Measurements from ENCODE around the gene BBS4.

Gene BBS4

GRCh38 chr15:72771329-72771725 is 85.3 kb downstream of the BBS4 start:
- Histone ChIP-seq H3K36me3 (ENCODE audit: control insufficient read depth, insufficient read depth, low read length) (peaks cover 17% of the 10 kb centered on the region), H3K27me3 (ENCODE audit: control insufficient read depth, insufficient read depth, low read length) (no peaks in the 10 kb centered on the region), H3K4me1 (ENCODE audit: control insufficient read depth, insufficient read depth, low read length) (peaks cover 2% of the 10 kb centered on the region), H3K4me3 (ENCODE audit: low read depth, low read length) (no peak overlapping the region), H3K9ac (ENCODE audit: low read depth, low read length) (no peak overlapping the region), H3K9me3 (ENCODE audit: control insufficient read depth, insufficient read depth, low read length) (no peaks in the 10 kb centered on the region)

DNA sequence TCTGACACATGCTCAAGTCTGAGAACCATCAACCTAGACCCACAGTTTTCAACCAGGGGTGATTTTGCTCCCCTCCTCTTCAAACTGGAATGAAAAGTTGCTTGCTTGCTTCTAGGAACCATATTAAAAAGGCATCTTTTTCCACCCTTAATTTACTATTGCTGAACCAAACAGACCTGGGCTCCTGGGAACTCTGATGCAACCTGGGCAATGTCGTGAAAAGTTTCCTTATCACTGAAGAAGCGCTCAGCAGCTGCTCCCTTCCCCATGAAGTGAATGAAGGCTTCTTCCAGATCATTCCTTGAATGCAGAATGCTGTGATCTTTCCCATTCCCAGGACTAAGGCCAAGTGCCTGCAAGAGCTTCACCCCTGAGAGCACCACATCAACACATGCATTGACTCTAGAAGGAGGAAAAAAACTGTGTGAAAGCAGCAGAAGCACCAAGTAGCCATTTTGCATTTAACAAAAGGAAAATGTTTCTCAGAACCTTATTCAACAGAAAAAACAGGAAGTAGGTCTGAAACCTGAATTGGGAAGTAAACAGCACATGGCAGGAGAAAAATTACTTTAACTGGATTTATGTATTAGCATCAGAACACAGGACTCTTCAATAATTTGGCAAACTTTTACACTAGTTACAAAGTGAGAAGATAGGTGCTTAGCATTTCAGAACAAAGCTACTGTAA is 88.8 kb downstream of the BBS4 start:
- H3K4me3 ChIP-seq (ENCODE audit: low read depth, low read length), result no peak overlapping the region
- H3K9me3 ChIP-seq (ENCODE audit: control insufficient read depth, insufficient read depth, low read length), result no peaks in the 10 kb centered on the region
- H3K4me1 ChIP-seq (ENCODE audit: control insufficient read depth, insufficient read depth, low read length), result peaks cover 2% of the 10 kb centered on the region
- peaks cover 12% of the 10 kb centered on the region for H3K36me3 ChIP-seq (ENCODE audit: control insufficient read depth, insufficient read depth, low read length)
- H3K27me3 ChIP-seq (ENCODE audit: control insufficient read depth, insufficient read depth, low read length), result no peaks in the 10 kb centered on the region
- no peak overlapping the region for H3K9ac ChIP-seq (ENCODE audit: low read depth, low read length)

GRCh38 chr15:72778796-72779195 is 92.8 kb downstream of the BBS4 start:
- H3K4me1 ChIP-seq (ENCODE audit: control insufficient read depth, insufficient read depth, low read length), result peaks cover 7% of the 10 kb centered on the region
- H3K9me3 ChIP-seq (ENCODE audit: control insufficient read depth, insufficient read depth, low read length), result no peaks in the 10 kb centered on the region
- H3K36me3 ChIP-seq (ENCODE audit: control insufficient read depth, insufficient read depth, low read length), result peaks cover 4% of the 10 kb centered on the region
- H3K9ac ChIP-seq (ENCODE audit: low read depth, low read length), result no peak overlapping the region
- H3K4me3 ChIP-seq (ENCODE audit: low read depth, low read length), result no peak overlapping the region
- H3K27me3 ChIP-seq (ENCODE audit: control insufficient read depth, insufficient read depth, low read length), result no peaks in the 10 kb centered on the region

- Histone ChIP-seq H3K4me1 (ENCODE audit: control insufficient read depth, insufficient read depth, low read length) (peaks cover 7% of the 10 kb centered on the region), H3K27me3 (ENCODE audit: control insufficient read depth, insufficient read depth, low read length) (no peaks in the 10 kb centered on the region), H3K4me3 (ENCODE audit: low read depth, low read length) (peak overlapping the region; percentile 35), H3K36me3 (ENCODE audit: control insufficient read depth, insufficient read depth, low read length) (no peaks in the 10 kb centered on the region), H3K9me3 (ENCODE audit: control insufficient read depth, insufficient read depth, low read length) (no peaks in the 10 kb centered on the region), H3K9ac (ENCODE audit: low read depth, low read length) (no peak overlapping the region)
These were observed 95.6 kb downstream of the BBS4 start for GRCh38 chr15:72781631-72782030.

GRCh38 chr15:72782274-72783003 is 96.4 kb downstream of the BBS4 start:
- H3K4me3 ChIP-seq (ENCODE audit: low read depth, low read length), result peak overlapping the region; percentile 80
- no peaks in the 10 kb centered on the region for H3K27me3 ChIP-seq (ENCODE audit: control insufficient read depth, insufficient read depth, low read length)

GRCh38 chr15:72783004-72783639 is 97.1 kb downstream of the BBS4 start:
- Histone ChIP-seq H3K4me3 (ENCODE audit: low read depth, low read length) (peak overlapping the region; percentile 80), H3K9me3 (ENCODE audit: control insufficient read depth, insufficient read depth, low read length) (no peaks in the 10 kb centered on the region), H3K9ac (ENCODE audit: low read depth, low read length) (peak overlapping the region; percentile 91), H3K36me3 (ENCODE audit: control insufficient read depth, insufficient read depth, low read length) (no peaks in the 10 kb centered on the region), H3K4me1 (ENCODE audit: control insufficient read depth, insufficient read depth, low read length) (peaks cover 7% of the 10 kb centered on the region), H3K27me3 (ENCODE audit: control insufficient read depth, insufficient read depth, low read length) (no peaks in the 10 kb centered on the region)

More at GRCh38 chr15:72782274-72783003, 96.4 kb downstream of the BBS4 start:
- Histone ChIP-seq H3K9ac (ENCODE audit: low read depth, low read length) (peak overlapping the region; percentile 91), H3K36me3 (ENCODE audit: control insufficient read depth, insufficient read depth, low read length) (no peaks in the 10 kb centered on the region), H3K9me3 (ENCODE audit: control insufficient read depth, insufficient read depth, low read length) (no peaks in the 10 kb centered on the region), H3K4me1 (ENCODE audit: control insufficient read depth, insufficient read depth, low read length) (peaks cover 7% of the 10 kb centered on the region)

- Histone ChIP-seq H3K27me3 (ENCODE audit: control insufficient read depth, insufficient read depth, low read length) (no peaks in the 10 kb centered on the region), H3K36me3 (ENCODE audit: control insufficient read depth, insufficient read depth, low read length) (no peaks in the 10 kb centered on the region), H3K9me3 (ENCODE audit: control insufficient read depth, insufficient read depth, low read length) (no peaks in the 10 kb centered on the region), H3K9ac (ENCODE audit: low read depth, low read length) (peak within 1 kb of the TSS; percentile 91), H3K4me1 (ENCODE audit: control insufficient read depth, insufficient read depth, low read length) (peaks cover 7% of the 10 kb centered on the region), H3K4me3 (ENCODE audit: low read depth, low read length) (peak within 1 kb of the TSS; percentile 80)
These were observed 97.8 kb downstream of the BBS4 start, which contains the start of gene ADPGK for GRCh38 chr15:72783640-72784455. TSS of gene ADPGK (minus strand) at chr15:72783758. CDS start at chr15:72783691, 67 bp downstream.

- Histone ChIP-seq H3K36me3 (ENCODE audit: control insufficient read depth, insufficient read depth, low read length) (no peaks in the 10 kb centered on the region), H3K4me1 (ENCODE audit: control insufficient read depth, insufficient read depth, low read length) (peaks cover 7% of the 10 kb centered on the region), H3K4me3 (ENCODE audit: low read depth, low read length) (peak overlapping the region; percentile 80), H3K9ac (ENCODE audit: low read depth, low read length) (peak overlapping the region; percentile 39), H3K27me3 (ENCODE audit: control insufficient read depth, insufficient read depth, low read length) (no peaks in the 10 kb centered on the region), H3K9me3 (ENCODE audit: control insufficient read depth, insufficient read depth, low read length) (no peaks in the 10 kb centered on the region)
These were observed 98.5 kb downstream of the BBS4 start for GRCh38 chr15:72784456-72784876.

GRCh38 chr15:72785432-72785831 is 99.4 kb downstream of the BBS4 start:
- Histone ChIP-seq H3K4me3 (ENCODE audit: low read depth, low read length) (no peak overlapping the region), H3K36me3 (ENCODE audit: control insufficient read depth, insufficient read depth, low read length) (no peaks in the 10 kb centered on the region), H3K4me1 (ENCODE audit: control insufficient read depth, insufficient read depth, low read length) (peaks cover 7% of the 10 kb centered on the region), H3K9me3 (ENCODE audit: control insufficient read depth, insufficient read depth, low read length) (no peaks in the 10 kb centered on the region), H3K9ac (ENCODE audit: low read depth, low read length) (no peak overlapping the region), H3K27me3 (ENCODE audit: control insufficient read depth, insufficient read depth, low read length) (no peaks in the 10 kb centered on the region)

DNA sequence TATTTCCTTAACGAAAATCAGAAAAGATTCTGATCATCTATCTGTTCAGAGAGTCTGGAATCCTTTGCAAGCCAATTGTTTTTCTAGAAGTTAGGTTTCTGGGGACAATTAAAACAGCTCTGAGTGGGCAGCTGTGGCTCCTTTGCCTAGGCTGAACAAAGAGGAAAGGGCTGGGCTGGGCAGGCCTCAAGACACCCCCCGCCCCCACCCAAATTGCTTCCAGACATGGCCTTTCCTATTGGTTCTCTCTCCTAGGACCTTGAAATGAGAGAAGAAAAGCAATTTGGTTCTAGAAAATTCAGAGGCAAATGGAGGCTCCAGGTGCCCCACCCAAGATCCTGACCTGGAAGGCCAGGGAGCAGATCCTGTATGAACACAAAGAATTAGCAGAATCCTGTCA is 99.8 kb downstream of the BBS4 start:
- Histone ChIP-seq H3K4me3 (ENCODE audit: low read depth, low read length) (no peak overlapping the region), H3K4me1 (ENCODE audit: control insufficient read depth, insufficient read depth, low read length) (peaks cover 7% of the 10 kb centered on the region)

GRCh38 chr15:72786242-72786641 is 100.2 kb downstream of the BBS4 start:
- H3K4me1 ChIP-seq (ENCODE audit: control insufficient read depth, insufficient read depth, low read length), result peaks cover 7% of the 10 kb centered on the region
- no peaks in the 10 kb centered on the region for H3K36me3 ChIP-seq (ENCODE audit: control insufficient read depth, insufficient read depth, low read length)
- no peaks in the 10 kb centered on the region for H3K9me3 ChIP-seq (ENCODE audit: control insufficient read depth, insufficient read depth, low read length)
- no peaks in the 10 kb centered on the region for H3K27me3 ChIP-seq (ENCODE audit: control insufficient read depth, insufficient read depth, low read length)
- H3K9ac ChIP-seq (ENCODE audit: low read depth, low read length), result no peak overlapping the region
- H3K4me3 ChIP-seq (ENCODE audit: low read depth, low read length), result no peak overlapping the region

More for the DNA sequence above, 99.8 kb downstream of the BBS4 start:
- Histone ChIP-seq H3K9ac (ENCODE audit: low read depth, low read length) (no peak overlapping the region), H3K27me3 (ENCODE audit: control insufficient read depth, insufficient read depth, low read length) (no peaks in the 10 kb centered on the region), H3K36me3 (ENCODE audit: control insufficient read depth, insufficient read depth, low read length) (no peaks in the 10 kb centered on the region), H3K9me3 (ENCODE audit: control insufficient read depth, insufficient read depth, low read length) (no peaks in the 10 kb centered on the region)

Measured in iPS-15b (cell line).